HepG2 (cell line): Measurements from ENCODE around the gene DNMT1. TPM values are rescaled to one million over a fixed set of nuclear protein-coding genes. Genes with fewer than 3 reads are reported as not detected.

Experiments
- BCLAF1 ChIP-seq: fragments of 450-650 bp; IDR thresholded peaks from 2 replicates; pipeline ENCODE4 v1.6.1; 2017; ENCODE audit warnings: mild to moderate bottlenecking
- GTF2F1 ChIP-seq: fragments of 150-350 bp; IDR thresholded peaks from 2 replicates; pipeline ENCODE4 v1.6.1; 2014; ENCODE audit warnings: low read length
- HMGA1 ChIP-seq: sonication (generic); formaldehyde crosslinking; conservative IDR thresholded peaks from 2 replicates; pipeline ENCODE4 v1.4.0; 2020; ENCODE audit warnings: missing genetic modification reagents
- IKZF5 ChIP-seq: IDR thresholded peaks from 2 replicates; pipeline ENCODE4 v1.6.1; 2018; ENCODE audit warnings: missing genetic modification reagents, mild to moderate bottlenecking, missing compliant biosample characterization
- NFYC ChIP-seq: IDR thresholded peaks from 2 replicates; pipeline ENCODE4 v1.6.1; 2016; ENCODE audit warnings: missing genetic modification reagents, missing compliant biosample characterization
- SAP130 ChIP-seq: IDR thresholded peaks from 2 replicates; pipeline ENCODE4 v1.6.1; 2016; ENCODE audit warnings: low read depth
- SIN3A ChIP-seq: IDR thresholded peaks from 2 replicates; pipeline ENCODE4 v1.6.1; 2011; ENCODE audit warnings: low read depth, mild to moderate bottlenecking, control low read depth, low read length, borderline replicate concordance
- SIX1 ChIP-seq: sonication (generic); formaldehyde crosslinking; IDR thresholded peaks from 2 replicates; pipeline ENCODE4 v1.4.0; 2020; ENCODE audit warnings: missing genetic modification reagents, borderline replicate concordance
- SP4 ChIP-seq: sonication (generic); formaldehyde crosslinking; IDR thresholded peaks from 2 replicates; pipeline ENCODE4 v1.8.1; 2023; ENCODE audit warnings: mild to moderate bottlenecking, missing genetic modification reagents
- TARDBP ChIP-seq: sonication (generic); formaldehyde crosslinking; IDR thresholded peaks from 2 replicates; pipeline ENCODE4 v1.8.0; 2022; ENCODE audit warnings: mild to moderate bottlenecking, missing genetic modification reagents
- TFAP4 ChIP-seq: sonication (generic); IDR thresholded peaks from 2 replicates; pipeline ENCODE4 v1.6.1; 2016; ENCODE audit warnings: low read depth, borderline replicate concordance
- THAP7 ChIP-seq: sonication (generic); formaldehyde crosslinking; IDR thresholded peaks from 2 replicates; pipeline ENCODE4 v1.8.1; 2023; ENCODE audit warnings: mild to moderate bottlenecking, missing genetic modification reagents
- ZBTB42 ChIP-seq: sonication (generic); formaldehyde crosslinking; IDR thresholded peaks from 2 replicates; pipeline ENCODE4 v1.5.0; 2020; ENCODE audit warnings: mild to moderate bottlenecking, missing genetic modification reagents
- ZFX ChIP-seq: sonication (generic); formaldehyde crosslinking; IDR thresholded peaks from 2 replicates; pipeline ENCODE4 v1.4.0; 2020; ENCODE audit warnings: mild to moderate bottlenecking, low read depth, missing genetic modification reagents, moderate library complexity
- ZNF205 ChIP-seq: IDR thresholded peaks from 2 replicates; pipeline ENCODE4 v1.6.1; 2018; ENCODE audit warnings: missing biosample characterization, missing genetic modification reagents
- ZNF280D ChIP-seq: sonication (generic); formaldehyde crosslinking; IDR thresholded peaks from 2 replicates; pipeline ENCODE4 v1.5.1; 2020; ENCODE audit warnings: mild to moderate bottlenecking, missing genetic modification reagents
- ZNF343 ChIP-seq: sonication (generic); formaldehyde crosslinking; IDR thresholded peaks from 2 replicates; pipeline ENCODE4 v1.4.0; 2020; ENCODE audit warnings: mild to moderate bottlenecking, missing genetic modification reagents
- ZNF574 ChIP-seq: sonication (generic); formaldehyde crosslinking; IDR thresholded peaks from 2 replicates; pipeline ENCODE4 v1.4.0; 2020; ENCODE audit warnings: missing genetic modification reagents
- polyA plus RNA-seq, 8 experiments: library from polyadenylated mRNA; depleted of rRNA in 3 of 8; stranded (reverse) in 7 of 8; unstranded in 1 of 8; fragments of >200 nt; fragmentation: Illumina TruSeq in 4 of 8; extraction: Trizol in 4 of 8; gene quantifications; 2 replicates each; pipeline versions ENCODE4 v1.2.1 to v1.2.3, GENCODE V29; 2011 to 2016; ENCODE audit warnings: low read depth in 4 of 8, missing spikeins in 1 of 8, mixed read lengths in 1 of 8; ENCODE audit not compliant: insufficient read depth in 1 of 8
- total RNA-seq, 5 experiments: library from RNA; depleted of rRNA; stranded (reverse); fragments of >200 nt; fragmentation: Illumina TruSeq; extraction: Trizol; gene quantifications; 2 replicates each; pipeline ENCODE4 v1.2.3, GENCODE V29; 2016; ENCODE audit warnings: low read depth in 1 of 5

Gene DNMT1
- total and polyA plus RNA-seq, 2 of the 13 experiments (the other 11 are each of a cell fraction or from before 2014, with no cell fraction given) = 31.2 to 91.1 TPM

- peak; percentile 51 for TF ChIP-seq ZFX (CRISPR knock-in tag)
- TF ChIP-seq GTF2F1 = no peak
- no peak for TF ChIP-seq SIX1
- no peak for TF ChIP-seq ZNF205 (CRISPR knock-in tag)
- peak; percentile 50; the same call in 1 of the 2 replicates for TF ChIP-seq SIN3A
- no peak for TF ChIP-seq BCLAF1
- TF ChIP-seq SP4 (CRISPR knock-in tag) = no peak; the same call in 1 of the 2 replicates
- TF ChIP-seq HMGA1 (CRISPR knock-in tag) = no peak
- no peak for TF ChIP-seq TARDBP (CRISPR knock-in tag)
- TF ChIP-seq ZNF343 = no peak
- peak; percentile 18; the same call in 1 of the 2 replicates for TF ChIP-seq IKZF5 (CRISPR knock-in tag)
- TF ChIP-seq ZNF574 = peak; percentile 80
- peak; percentile 87; the same call in 1 of the 2 replicates for TF ChIP-seq THAP7
- TF ChIP-seq ZNF280D (CRISPR knock-in tag) = 0 out of 2 replicates have a peak, but pooled peaks have one; percentile 46
- peak; percentile 64 for TF ChIP-seq ZBTB42 (CRISPR knock-in tag)
- TF ChIP-seq NFYC (CRISPR knock-in tag) = peak; percentile 17; the same call in 1 of the 2 replicates
- TF ChIP-seq TFAP4 = no peak; the same call in 1 of the 2 replicates
- peak; percentile 80 for TF ChIP-seq SAP130 (CRISPR knock-in tag)
Observed at GRCh38 chr19:10194500-10195198, at the start of gene DNMT1 (continued).
